Stimulated activated CD8-positive, alpha-beta memory T cell treated with anti-CD3 and anti-CD28 coated beads, Interleukin-7, amount 100 ng/mL, for 24 hours (primary cell): ENCODE measurements around the gene MGST2.
"Not testable (repeated sequence)": the region's sequence is repeated elsewhere in the genome, so short reads cannot be mapped to it uniquely, and the experiment has no call there.

Source experiments
- DNase-seq: peaks from one replicate; pipeline ENCODE4 v3.0.0-alpha.2; 2020; ENCODE audit warnings: low read depth

The MGST2 gene

GRCh38 chr4:139669890-139670289 lies 4.3 kb downstream of the MGST2 start:
- DNase-seq = no peak

- no peak for DNase-seq
Measured at GRCh38 chr4:139670775-139671174, 5.2 kb downstream of the MGST2 start.

- no peak for DNase-seq
Measured at GRCh38 chr4:139672215-139672614, 6.6 kb downstream of the MGST2 start.

GRCh38 chr4:139672732-139673131 lies 7.1 kb downstream of the MGST2 start:
- no peak for DNase-seq

GRCh38 chr4:139674875-139675550 lies 9.4 kb downstream of the MGST2 start:
- DNase-seq = no peak

- no peak for DNase-seq
Measured at GRCh38 chr4:139675651-139676050, 10.0 kb downstream of the MGST2 start.

- no peak for DNase-seq
Measured at GRCh38 chr4:139676365-139676764, 10.7 kb downstream of the MGST2 start.

- no peak for DNase-seq
Measured at GRCh38 chr4:139676913-139677585, 11.4 kb downstream of the MGST2 start.

GRCh38 chr4:139682309-139682708 lies 16.7 kb downstream of the MGST2 start:
- DNase-seq = no peak

GRCh38 chr4:139682741-139683151 lies 17.1 kb downstream of the MGST2 start:
- DNase-seq = no peak

GRCh38 chr4:139684351-139684750 lies 18.7 kb downstream of the MGST2 start:
- no peak for DNase-seq

- no peak for DNase-seq
Measured at GRCh38 chr4:139685180-139685579, 19.6 kb downstream of the MGST2 start.

GRCh38 chr4:139686130-139686529 lies 20.5 kb downstream of the MGST2 start:
- no peak for DNase-seq

- DNase-seq = no peak
Measured at GRCh38 chr4:139686988-139687387, 21.4 kb downstream of the MGST2 start.

GRCh38 chr4:139689093-139689722 lies 23.6 kb downstream of the MGST2 start:
- no peak for DNase-seq

GRCh38 chr4:139690419-139690818 lies 24.8 kb downstream of the MGST2 start:
- no peak for DNase-seq

GRCh38 chr4:139692309-139693012 lies 26.8 kb downstream of the MGST2 start:
- no peak for DNase-seq

GRCh38 chr4:139694522-139695107 lies 29.0 kb downstream of the MGST2 start:
- DNase-seq = no peak

- no peak for DNase-seq
Measured at GRCh38 chr4:139696491-139696890, 30.9 kb downstream of the MGST2 start.

- DNase-seq = not testable (repeated sequence)
Measured at GRCh38 chr4:139698167-139698925, 32.7 kb downstream of the MGST2 start.

GRCh38 chr4:139700568-139700967 lies 34.9 kb downstream of the MGST2 start:
- no peak for DNase-seq
